HG03469 (cell line): Measurements from ENCODE around the gene CDK10.
A peak's percentile ranks its signal among the peaks of the same experiment; 100 is the strongest.
"Not testable (repeated sequence)": the region's sequence is repeated elsewhere in the genome, so short reads cannot be mapped to it uniquely, and the experiment has no call there.

ENCODE experiments used
- ATAC-seq: cut with Tn5 transposase; IDR thresholded peaks from one replicate; pipeline ENCODE4 v1.9.1; 2021; ENCODE audit warnings: mild to moderate bottlenecking, moderate library complexity, moderate number of reproducible peaks; ENCODE audit not compliant: unreplicated experiment

CDK10 gene

GRCh38 chr16:89667633-89668032, 18.9 kb upstream of the CDK10 start:
- no peak for ATAC-seq

- ATAC-seq, result no peak
These were observed 17.7 kb upstream of the CDK10 start for GRCh38 chr16:89668790-89669158.

- no peak for ATAC-seq
These were observed 16.7 kb upstream of the CDK10 start for GRCh38 chr16:89669755-89670154.

GRCh38 chr16:89670496-89671431, 15.7 kb upstream of the CDK10 start:
- no peak for ATAC-seq

GRCh38 chr16:89671565-89671964, 14.9 kb upstream of the CDK10 start:
- ATAC-seq, result not testable (repeated sequence)

- no peak for ATAC-seq
These were observed 14.1 kb upstream of the CDK10 start for GRCh38 chr16:89672177-89672941.

- ATAC-seq, result no peak
These were observed 8.2 kb upstream of the CDK10 start for GRCh38 chr16:89678258-89678657.

GRCh38 chr16:89685916-89686315, 573 bp upstream of the CDK10 start:
- no peak for ATAC-seq

GRCh38 chr16:89687092-89687940, 827 bp downstream of the CDK10 start:
- peak; percentile 8 for ATAC-seq

- ATAC-seq, result no peak
These were observed 1.9 kb downstream of the CDK10 start for GRCh38 chr16:89688395-89688794.

- ATAC-seq, result no peak
These were observed 2.7 kb downstream of the CDK10 start for GRCh38 chr16:89689142-89689541.

- not testable (repeated sequence) for ATAC-seq
These were observed 3.1 kb downstream of the CDK10 start for GRCh38 chr16:89689621-89690020.

GRCh38 chr16:89690392-89690901, 4.0 kb downstream of the CDK10 start:
- ATAC-seq, result no peak

GRCh38 chr16:89691231-89691985, 4.9 kb downstream of the CDK10 start:
- ATAC-seq, result no peak

- no peak for ATAC-seq
These were observed 5.6 kb downstream of the CDK10 start for GRCh38 chr16:89691986-89692569.

GRCh38 chr16:89693289-89693731, 6.8 kb downstream of the CDK10 start:
- no peak for ATAC-seq

GRCh38 chr16:89693931-89694783, 7.7 kb downstream of the CDK10 start:
- no peak for ATAC-seq

GRCh38 chr16:89694784-89695085, 8.2 kb downstream of the CDK10 start:
- not testable (repeated sequence) for ATAC-seq
